ENCODE results near the gene RERE.

Gene RERE

DNA sequence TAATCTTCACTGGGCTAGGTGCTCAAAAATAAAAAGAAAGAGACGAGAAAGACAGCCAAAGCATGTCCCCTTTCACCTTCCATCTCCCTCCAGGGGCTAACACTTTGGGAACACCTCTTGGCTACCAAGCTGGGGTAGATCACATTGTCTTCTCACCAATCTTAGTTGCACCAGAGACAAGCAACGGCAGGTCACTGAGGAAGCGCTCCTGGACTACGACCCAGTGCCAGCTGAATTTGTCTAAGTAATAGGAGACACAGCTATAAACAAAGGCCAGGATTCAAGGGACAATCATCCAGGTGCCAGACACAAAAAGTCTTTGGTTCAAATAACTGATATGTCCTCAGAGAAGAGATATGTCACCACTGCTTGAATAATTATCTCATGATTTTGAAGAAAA is 399.1 kb downstream of the RERE start:
- TF ChIP-seq, protein P1, sequence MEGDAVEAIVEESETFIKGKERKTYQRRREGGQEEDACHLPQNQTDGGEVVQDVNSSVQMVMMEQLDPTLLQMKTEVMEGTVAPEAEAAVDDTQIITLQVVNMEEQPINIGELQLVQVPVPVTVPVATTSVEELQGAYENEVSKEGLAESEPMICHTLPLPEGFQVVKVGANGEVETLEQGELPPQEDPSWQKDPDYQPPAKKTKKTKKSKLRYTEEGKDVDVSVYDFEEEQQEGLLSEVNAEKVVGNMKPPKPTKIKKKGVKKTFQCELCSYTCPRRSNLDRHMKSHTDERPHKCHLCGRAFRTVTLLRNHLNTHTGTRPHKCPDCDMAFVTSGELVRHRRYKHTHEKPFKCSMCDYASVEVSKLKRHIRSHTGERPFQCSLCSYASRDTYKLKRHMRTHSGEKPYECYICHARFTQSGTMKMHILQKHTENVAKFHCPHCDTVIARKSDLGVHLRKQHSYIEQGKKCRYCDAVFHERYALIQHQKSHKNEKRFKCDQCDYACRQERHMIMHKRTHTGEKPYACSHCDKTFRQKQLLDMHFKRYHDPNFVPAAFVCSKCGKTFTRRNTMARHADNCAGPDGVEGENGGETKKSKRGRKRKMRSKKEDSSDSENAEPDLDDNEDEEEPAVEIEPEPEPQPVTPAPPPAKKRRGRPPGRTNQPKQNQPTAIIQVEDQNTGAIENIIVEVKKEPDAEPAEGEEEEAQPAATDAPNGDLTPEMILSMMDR (IDR thresholded peaks at IDR 0.05; ENCODE audit: extremely low read depth, insufficient read depth, missing control alignments) = no peak

DNA sequence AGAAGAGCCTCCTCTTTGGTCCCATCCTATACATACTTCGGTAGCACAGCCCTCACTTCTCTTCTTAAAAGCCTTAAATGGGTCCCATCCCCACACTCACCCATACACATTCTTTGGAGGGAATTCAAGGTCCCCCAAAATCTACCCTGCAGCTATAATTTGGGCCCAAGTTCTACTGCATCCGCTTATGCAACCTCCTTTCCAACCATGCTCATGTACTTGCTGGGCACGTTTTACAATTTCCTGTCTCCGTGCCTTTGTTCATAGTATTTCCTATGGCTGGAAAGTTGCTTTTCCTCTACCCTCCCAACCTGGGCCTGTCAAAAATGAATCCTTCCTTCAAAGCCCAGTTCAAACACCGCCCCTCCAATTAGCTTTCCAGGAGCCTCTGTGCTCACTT is 399.8 kb downstream of the RERE start:
- in situ Hi-C loops (cut with MboI; ENCODE audit: low pct_unique_long_range_greater_than_20kb, low sequenced_read_pairs, unreplicated experiment) = no loop called here
- DNase-seq (ENCODE audit: low spot score) = no peak
- TF ChIP-seq, protein P1 (IDR thresholded peaks at IDR 0.05; ENCODE audit: extremely low read depth, insufficient read depth, missing control alignments) = no peak

More for the DNA sequence above, 399.1 kb downstream of the RERE start:
- in situ Hi-C loops (cut with MboI; ENCODE audit: low pct_unique_long_range_greater_than_20kb, low sequenced_read_pairs, unreplicated experiment) = no loop called here
- DNase-seq (ENCODE audit: low spot score) = no peak

DNA sequence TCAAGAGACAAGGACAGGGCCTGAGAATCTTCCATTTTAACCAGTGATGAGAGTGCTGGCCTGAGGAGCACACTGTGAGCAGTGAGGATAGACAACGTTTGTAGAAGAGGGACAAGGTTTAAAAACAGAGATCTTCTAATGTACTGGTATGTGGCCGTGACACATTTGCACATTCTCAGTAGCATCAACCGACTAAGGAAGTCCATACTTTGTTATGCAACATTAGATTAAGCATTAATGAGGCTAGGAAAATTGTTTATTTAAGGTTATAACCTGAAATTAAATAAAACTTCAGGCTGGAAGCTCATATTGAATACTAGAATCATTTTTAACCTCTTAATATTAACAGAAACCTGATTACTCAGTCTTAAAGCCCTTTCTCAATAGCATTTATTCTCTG is 400.6 kb downstream of the RERE start:
- in situ Hi-C loops (cut with MboI; ENCODE audit: low pct_unique_long_range_greater_than_20kb, low sequenced_read_pairs, unreplicated experiment) = no loop called here
- TF ChIP-seq, protein P1 (IDR thresholded peaks at IDR 0.05; ENCODE audit: extremely low read depth, insufficient read depth, missing control alignments) = no peak
- DNase-seq (ENCODE audit: low spot score) = no peak

DNA sequence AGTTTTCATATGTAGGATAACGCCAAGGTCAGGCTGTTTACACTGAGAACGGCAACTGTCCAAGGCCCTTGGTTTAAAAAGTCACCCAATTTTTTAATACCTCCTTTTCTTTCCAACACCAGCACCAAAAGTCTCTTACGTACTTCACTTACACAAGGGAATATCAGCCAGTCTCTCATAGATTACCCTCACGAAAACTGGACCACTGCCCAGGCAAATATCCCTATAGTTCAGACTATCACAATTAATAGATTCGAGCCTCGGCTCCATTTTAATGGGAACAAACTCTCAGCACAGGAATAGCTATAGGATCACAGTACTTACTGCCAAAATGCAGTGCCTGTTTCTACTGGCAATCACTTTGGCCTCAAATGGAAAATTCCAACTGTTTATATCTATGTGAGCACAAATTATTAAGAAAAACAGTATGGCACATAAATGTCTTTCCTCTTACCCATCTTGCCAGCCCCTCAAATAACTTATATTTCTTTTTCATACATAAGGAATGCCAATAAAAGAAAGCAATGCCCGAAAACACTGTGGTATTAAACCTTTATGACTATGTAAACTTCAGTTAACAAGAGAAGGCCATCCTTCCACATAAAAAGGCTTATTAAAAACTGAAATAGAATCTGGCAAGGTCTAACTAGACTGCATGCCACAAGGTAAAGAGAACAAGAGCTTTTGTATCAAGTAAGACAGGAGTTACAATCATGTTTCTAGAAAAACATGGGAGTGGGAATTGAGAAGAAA is 401.7 kb downstream of the RERE start:
- in situ Hi-C loops (cut with MboI; ENCODE audit: low pct_unique_long_range_greater_than_20kb, low sequenced_read_pairs, unreplicated experiment) = no loop called here

DNA sequence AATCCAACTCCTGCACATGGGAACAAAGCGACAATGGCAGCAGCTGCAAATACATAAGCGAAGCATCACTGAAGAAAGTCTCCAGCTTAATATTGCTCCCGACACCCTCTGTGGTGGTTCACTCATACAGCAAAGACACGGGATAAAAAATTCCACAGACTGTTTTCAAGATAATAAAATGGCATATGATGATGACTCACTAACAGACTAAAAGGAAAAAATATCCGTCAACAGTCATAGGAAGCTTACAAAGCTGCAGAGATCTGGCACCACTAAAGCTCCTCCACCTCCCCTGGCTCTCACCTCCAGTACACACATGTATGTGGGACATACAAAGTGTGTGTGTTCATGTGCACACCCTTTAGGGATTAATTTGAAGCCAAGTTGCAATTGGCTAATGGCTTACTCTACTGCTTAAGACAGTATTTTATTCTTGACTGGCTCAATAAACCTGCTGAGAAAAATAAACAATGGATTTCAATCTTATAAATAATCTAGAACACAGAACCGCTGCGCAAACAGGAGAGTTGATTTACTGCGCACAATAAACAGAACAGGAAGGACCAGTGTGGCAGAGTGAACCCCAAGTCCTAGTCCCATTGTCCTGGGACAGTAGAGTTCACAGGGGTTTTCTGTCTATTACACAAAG is 405.1 kb downstream of the RERE start:
- in situ Hi-C loops (cut with MboI; ENCODE audit: low pct_unique_long_range_greater_than_20kb, low sequenced_read_pairs, unreplicated experiment) = no loop called here
- TF ChIP-seq, protein P1 (IDR thresholded peaks at IDR 0.05; ENCODE audit: extremely low read depth, insufficient read depth, missing control alignments) = no peak
- no peak for DNase-seq (ENCODE audit: low spot score)

More for the DNA sequence above, 401.7 kb downstream of the RERE start:
- DNase-seq (ENCODE audit: low spot score) = no peak
- TF ChIP-seq, protein P1 (IDR thresholded peaks at IDR 0.05; ENCODE audit: extremely low read depth, insufficient read depth, missing control alignments) = no peak

DNA sequence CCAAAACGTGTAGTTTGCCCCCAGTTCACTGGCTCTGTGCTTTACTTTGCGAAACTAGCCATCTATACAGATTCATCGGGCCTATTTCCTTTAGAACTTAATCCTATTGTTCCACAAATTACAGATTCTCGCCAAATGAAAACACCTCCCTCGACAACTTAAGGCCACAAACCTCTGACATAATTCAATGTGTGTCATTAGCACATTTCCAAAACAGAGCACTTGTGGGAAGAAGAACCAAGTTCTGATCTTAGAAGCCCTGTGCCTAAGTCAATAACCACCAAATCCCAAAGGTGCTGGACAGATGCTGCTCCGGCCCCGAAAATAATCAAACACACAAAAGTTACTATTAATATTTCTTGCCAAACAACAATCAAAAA is 405.6 kb downstream of the RERE start:
- TF ChIP-seq, protein P1 (IDR thresholded peaks at IDR 0.05; ENCODE audit: extremely low read depth, insufficient read depth, missing control alignments) = no peak
- in situ Hi-C loops (cut with MboI; ENCODE audit: low pct_unique_long_range_greater_than_20kb, low sequenced_read_pairs, unreplicated experiment) = no loop called here

More for the DNA sequence above, 405.6 kb downstream of the RERE start:
- no peak for DNase-seq (ENCODE audit: low spot score)

Measured in GM13977 (cell line).